Calu3 (cell line): Measurements from ENCODE around the gene DYNC2H1. TPM values are rescaled to one million over a fixed set of nuclear protein-coding genes. Genes with fewer than 3 reads are reported as not detected.

Experiments used
- BruUV-seq: library from RNA; stranded (reverse); fragments of 400-500 nt; replicated peaks from 2 replicates; lab custom pipeline; 2021; lab: Mats Ljungman, UMichigan
- CTCF ChIA-PET: fragments of 300-600 bp; sonication (Branson Sonifier 250); formaldehyde crosslinking; loops from one replicate; lab custom pipeline; 2022; ENCODE audit warnings: antibody characterized with exemption; lab: Charles Lee
- DNase-seq: peaks from one replicate; pipeline ENCODE4 v3.0.0; 2022
- H3K27ac Mint-ChIP-seq: one replicate; pipeline ENCODE4 v1.8.0; 2022; ENCODE audit warnings: mixed read lengths; ENCODE audit not compliant: unreplicated experiment
- H3K27me3 Mint-ChIP-seq: one replicate; pipeline ENCODE4 v1.8.0; 2022; ENCODE audit warnings: mixed read lengths; ENCODE audit not compliant: unreplicated experiment
- H3K36me3 Mint-ChIP-seq: one replicate; pipeline ENCODE4 v1.8.0; 2022; ENCODE audit warnings: mild to moderate bottlenecking, moderate library complexity, mixed read lengths; ENCODE audit not compliant: insufficient read depth, unreplicated experiment
- H3K4me1 Mint-ChIP-seq: one replicate; pipeline ENCODE4 v1.8.0; 2022; ENCODE audit warnings: mild to moderate bottlenecking, low read depth, mixed read lengths; ENCODE audit not compliant: unreplicated experiment
- H3K4me3 Mint-ChIP-seq: one replicate; pipeline ENCODE4 v1.8.0; 2022; ENCODE audit warnings: mild to moderate bottlenecking, low read depth, moderate library complexity, mixed read lengths; ENCODE audit not compliant: unreplicated experiment
- H3K9me3 Mint-ChIP-seq: one replicate; pipeline ENCODE4 v1.8.0; 2022; ENCODE audit warnings: low read depth, mixed read lengths; ENCODE audit not compliant: unreplicated experiment
- CTCF ChIP-seq: fragments of 200-600 bp; IDR thresholded peaks from one replicate; pipeline ENCODE4 v1.8.0; 2022; ENCODE audit warnings: antibody characterized with exemption; ENCODE audit not compliant: unreplicated experiment
- intact Hi-C: fragments of 100-400 bp; cut with micrococcal nuclease; formaldehyde crosslinking; loops from one replicate; pipeline ENCODE4 v1.10.0; 2022; ENCODE audit not compliant: unreplicated experiment
- total RNA-seq: library from RNA; stranded (reverse); gene quantifications from 2 replicates; pipeline ENCODE4 v1.2.3, GENCODE V29; 2022

DYNC2H1 gene
- total RNA-seq, 1 experiment from 2014 or later, result 3.4 TPM

GRCh38 chr11:103070142-103070541 lies 39.1 kb upstream of the DYNC2H1 start:
- no peak for TF ChIP-seq CTCF
- CTCF ChIA-PET, result no interaction called here
- Mint-ChIP-seq H3K36me3 (peaks cover under 1% of the 10 kb centered on the region), H3K27me3 (no peaks in the 10 kb centered on the region), H3K27ac (no peak overlapping the region), H3K4me1 (peaks cover 11% of the 10 kb centered on the region), H3K9me3 (no peaks in the 10 kb centered on the region), H3K4me3 (no peak overlapping the region)
- no peak for DNase-seq
- no TSS peak for BruUV-seq
- intact Hi-C loops, result no loop called here

- no peak overlapping the region for H3K4me3 Mint-ChIP-seq
- no peak for DNase-seq
- no peak overlapping the region for H3K27ac Mint-ChIP-seq
- H3K36me3 Mint-ChIP-seq, result peaks cover 5% of the 10 kb centered on the region
- no TSS peak for BruUV-seq
- CTCF ChIA-PET, result no interaction called here
- no peak for TF ChIP-seq CTCF
- peaks cover 11% of the 10 kb centered on the region for H3K4me1 Mint-ChIP-seq
- intact Hi-C loops, result no loop called here
- no peaks in the 10 kb centered on the region for H3K9me3 Mint-ChIP-seq
- H3K27me3 Mint-ChIP-seq, result no peaks in the 10 kb centered on the region
Measured at GRCh38 chr11:103071008-103071407, 38.2 kb upstream of the DYNC2H1 start.

- TF ChIP-seq CTCF, result no peak
- BruUV-seq, result no TSS peak
- CTCF ChIA-PET, result no interaction called here
- Mint-ChIP-seq H3K4me1 (no peaks in the 10 kb centered on the region), H3K36me3 (peaks cover 5% of the 10 kb centered on the region), H3K27ac (no peak overlapping the region), H3K27me3 (no peaks in the 10 kb centered on the region), H3K9me3 (no peaks in the 10 kb centered on the region), H3K4me3 (no peak overlapping the region)
- DNase-seq, result no peak
- intact Hi-C loops, result no loop called here
Measured at GRCh38 chr11:103076361-103076760, 32.9 kb upstream of the DYNC2H1 start.

- CTCF ChIA-PET, result no interaction called here
- H3K36me3 Mint-ChIP-seq, result peaks cover 7% of the 10 kb centered on the region
- H3K9me3 Mint-ChIP-seq, result no peaks in the 10 kb centered on the region
- H3K4me3 Mint-ChIP-seq, result no peak overlapping the region
- DNase-seq, result no peak
- H3K27me3 Mint-ChIP-seq, result no peaks in the 10 kb centered on the region
- intact Hi-C loops, result no loop called here
- H3K27ac Mint-ChIP-seq, result no peak overlapping the region
- TF ChIP-seq CTCF, result no peak
- no TSS peak for BruUV-seq
- H3K4me1 Mint-ChIP-seq, result no peaks in the 10 kb centered on the region
Measured at GRCh38 chr11:103077554-103077953, 31.7 kb upstream of the DYNC2H1 start.
